ENCODE measurements around the gene SMYD3.

Gene SMYD3

DNA sequence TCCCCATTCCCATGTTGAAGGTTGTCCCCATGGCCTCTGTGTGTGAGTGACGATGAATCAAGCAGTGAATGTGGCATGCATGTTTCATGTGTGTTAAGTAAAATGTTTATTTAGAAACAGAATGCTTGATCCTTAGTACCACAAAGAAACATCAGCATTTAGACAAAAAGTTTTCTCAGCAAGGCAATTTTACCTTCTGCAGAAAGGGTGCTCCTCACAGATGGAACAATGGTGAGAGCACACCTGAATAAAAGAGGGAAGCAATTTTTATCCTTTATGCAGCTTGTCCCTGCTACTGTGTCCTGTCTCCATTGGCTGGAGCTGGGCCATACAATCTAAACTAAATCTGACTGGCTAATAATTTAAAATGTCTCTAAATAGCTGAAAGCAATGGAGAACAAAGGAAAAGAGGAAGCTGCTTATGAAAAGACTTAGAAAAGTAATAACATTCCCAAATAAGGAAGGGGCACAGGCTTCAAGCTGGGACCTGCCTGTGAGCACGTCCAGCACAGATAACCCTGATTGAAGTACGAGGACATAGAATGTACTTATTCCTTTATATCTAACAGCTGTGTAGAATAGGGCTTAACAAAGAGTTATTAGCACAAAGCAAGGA, 8.4 kb upstream of the SMYD3 start:
- DNase-seq, result no peak

- DNase-seq, result no peak
Observed at GRCh38 chr1:246513619-246514343, 6.7 kb upstream of the SMYD3 start.

DNA sequence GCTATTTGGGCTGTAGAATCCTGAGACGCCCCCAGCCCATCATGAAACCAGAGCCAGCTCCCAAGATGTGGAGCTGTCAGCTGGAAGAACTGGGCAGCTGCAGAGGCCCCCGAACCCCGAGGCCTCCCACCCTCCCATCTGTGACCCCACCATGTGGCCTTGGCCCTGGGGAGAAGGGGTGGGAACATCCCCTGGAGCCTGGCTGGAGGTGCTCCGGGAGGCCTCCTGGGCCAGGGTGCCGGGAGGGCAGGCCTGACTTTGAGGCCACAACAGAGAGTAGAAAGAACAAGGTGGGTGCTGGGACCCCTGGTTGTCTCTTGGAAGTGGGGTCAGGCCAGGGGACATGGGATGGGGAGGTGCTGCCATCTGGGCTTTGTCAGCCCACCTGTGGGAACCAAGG, 6.0 kb upstream of the SMYD3 start:
- no peak for DNase-seq

DNA sequence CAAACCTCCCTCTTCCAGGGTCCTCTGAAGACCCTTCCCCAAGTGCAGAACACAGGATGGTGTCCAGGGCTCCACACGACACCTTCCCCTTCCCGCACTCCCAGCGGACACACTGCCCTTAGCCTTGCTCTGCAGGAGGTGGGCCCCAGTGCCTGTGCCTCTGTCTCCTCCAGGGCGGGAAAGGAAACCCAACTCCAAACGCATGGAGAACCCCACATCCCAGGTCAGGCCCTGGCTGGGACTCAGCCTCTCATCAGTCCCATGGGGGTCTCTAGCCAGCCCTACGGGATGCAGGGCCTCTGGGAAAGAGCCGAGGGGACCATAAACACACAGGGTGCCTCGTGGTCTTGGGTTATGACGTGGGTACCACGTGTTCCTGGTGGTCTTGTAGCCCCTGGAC, 5.6 kb upstream of the SMYD3 start:
- no peak for DNase-seq

- DNase-seq, result no peak
Observed at GRCh38 chr1:246512230-246512629, 5.2 kb upstream of the SMYD3 start.

DNA sequence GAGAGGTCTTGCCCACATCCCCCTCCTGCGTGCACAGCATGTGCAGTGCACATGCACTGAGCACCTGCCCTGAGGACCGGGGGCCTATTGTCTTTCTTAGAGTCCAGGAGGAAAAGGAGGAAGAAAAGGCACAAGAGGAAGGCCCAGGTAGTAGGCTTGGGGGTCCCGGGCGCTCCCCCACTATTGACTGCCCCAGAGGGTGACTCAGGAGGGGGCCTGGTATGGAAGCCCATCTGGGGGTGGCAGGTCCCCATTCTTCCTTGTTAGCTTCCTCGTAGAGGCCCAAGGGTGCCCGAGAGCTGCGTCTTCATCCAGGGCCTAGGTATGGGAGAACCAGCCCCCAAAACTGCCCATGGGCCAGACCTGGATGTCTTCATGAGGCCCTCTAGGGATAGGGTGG, 4.1 kb upstream of the SMYD3 start:
- DNase-seq, result no peak

DNA sequence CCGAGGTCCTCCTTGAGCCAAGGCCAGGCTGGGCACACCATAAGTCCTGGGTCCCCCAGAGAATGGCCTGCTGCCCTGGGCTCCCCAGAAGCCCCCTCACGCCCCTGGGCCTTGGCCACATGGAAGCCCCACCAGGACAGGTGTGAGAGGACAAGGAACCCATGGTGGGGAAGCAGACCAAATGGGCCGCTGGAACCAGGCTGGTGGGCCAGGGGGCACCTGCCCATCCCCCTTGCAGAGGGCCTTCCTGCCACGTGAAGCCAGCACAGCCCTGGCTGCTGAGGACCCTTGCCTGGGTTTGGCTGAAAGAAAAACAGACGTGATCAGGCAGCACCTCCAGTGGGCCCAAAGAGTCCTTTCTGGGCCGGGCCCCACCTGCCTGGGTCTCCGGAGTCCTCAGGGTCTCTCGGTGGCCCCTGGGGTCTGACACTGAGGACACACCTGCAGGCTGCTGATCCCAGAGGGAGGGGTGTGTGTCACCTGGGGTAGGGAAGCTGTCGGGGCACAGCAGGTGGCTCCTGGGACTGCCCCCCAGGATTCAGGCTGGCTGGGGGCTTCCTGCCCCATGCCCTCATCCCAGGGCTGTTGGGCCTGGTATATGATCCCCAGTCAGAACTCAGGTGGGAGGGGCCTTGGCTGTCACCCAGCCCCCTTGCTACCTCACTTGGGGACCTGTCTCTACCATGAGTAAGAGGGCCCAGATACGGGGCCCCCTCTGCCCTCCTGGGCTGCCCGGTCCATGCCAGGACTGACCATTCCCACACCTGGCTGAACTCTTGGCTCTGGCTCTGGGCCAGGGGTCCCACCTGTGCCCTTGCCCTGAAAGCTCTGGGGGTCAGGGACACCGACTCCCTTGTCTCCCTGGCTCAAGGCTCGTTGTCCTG, 3.3 kb upstream of the SMYD3 start:
- no peak for DNase-seq

GRCh38 chr1:246508897-246509688, 2.0 kb upstream of the SMYD3 start:
- no peak for DNase-seq

- peak; percentile 36 for DNase-seq
Observed at GRCh38 chr1:246506367-246506673, 759 bp downstream of the SMYD3 start.

- DNase-seq, result no peak
Observed at GRCh38 chr1:246503341-246503740, 3.7 kb downstream of the SMYD3 start.

GRCh38 chr1:246497331-246497915, 9.7 kb downstream of the SMYD3 start:
- DNase-seq, result no peak

GRCh38 chr1:246492611-246493245, 14.4 kb downstream of the SMYD3 start:
- DNase-seq, result peak; percentile 68

DNA sequence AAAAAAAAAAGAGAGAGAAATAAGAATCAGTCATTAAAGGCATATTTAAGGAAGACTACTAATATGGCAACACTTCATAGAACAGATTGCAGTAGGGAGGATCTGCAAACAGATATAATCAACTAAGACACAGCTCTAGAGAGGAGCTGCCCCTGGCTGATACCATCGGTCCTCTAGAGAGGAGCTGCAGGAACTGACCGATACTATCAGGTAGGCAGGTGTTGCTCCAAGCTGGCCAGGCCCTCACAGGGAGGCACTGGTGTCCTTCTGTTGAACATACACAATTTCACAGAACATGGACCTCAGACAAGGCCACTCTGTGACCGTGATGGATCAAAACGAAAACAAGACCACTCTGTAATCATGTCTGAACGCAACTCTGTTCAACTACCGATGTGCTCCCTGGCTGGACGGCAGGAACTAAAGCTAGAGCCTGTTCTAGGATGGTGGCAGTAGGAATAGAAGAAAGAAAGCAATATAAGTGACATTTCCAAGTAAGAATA, 15.5 kb downstream of the SMYD3 start:
- DNase-seq, result no peak

DNA sequence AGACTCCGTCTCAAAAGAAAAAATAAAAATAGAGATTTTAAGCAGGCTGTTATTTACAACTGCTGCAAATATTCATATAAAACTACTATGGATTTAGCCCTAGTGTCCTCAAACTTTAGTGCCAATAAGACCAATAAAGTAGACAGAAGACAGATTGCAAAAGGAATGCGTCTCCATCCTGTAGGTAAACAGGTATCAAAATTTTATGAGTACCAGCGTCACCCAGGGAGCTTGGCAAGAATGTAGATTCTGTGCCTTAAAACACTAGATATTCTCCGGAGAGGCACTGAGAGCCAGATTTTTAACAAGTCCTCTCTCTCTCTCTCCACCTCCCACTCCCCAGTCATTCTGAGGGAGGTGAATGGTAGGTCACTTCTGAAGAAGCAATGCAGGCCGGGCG, 18.4 kb downstream of the SMYD3 start:
- DNase-seq, result no peak

GRCh38 chr1:246483569-246483933, 23.5 kb downstream of the SMYD3 start:
- DNase-seq, result no peak

DNA sequence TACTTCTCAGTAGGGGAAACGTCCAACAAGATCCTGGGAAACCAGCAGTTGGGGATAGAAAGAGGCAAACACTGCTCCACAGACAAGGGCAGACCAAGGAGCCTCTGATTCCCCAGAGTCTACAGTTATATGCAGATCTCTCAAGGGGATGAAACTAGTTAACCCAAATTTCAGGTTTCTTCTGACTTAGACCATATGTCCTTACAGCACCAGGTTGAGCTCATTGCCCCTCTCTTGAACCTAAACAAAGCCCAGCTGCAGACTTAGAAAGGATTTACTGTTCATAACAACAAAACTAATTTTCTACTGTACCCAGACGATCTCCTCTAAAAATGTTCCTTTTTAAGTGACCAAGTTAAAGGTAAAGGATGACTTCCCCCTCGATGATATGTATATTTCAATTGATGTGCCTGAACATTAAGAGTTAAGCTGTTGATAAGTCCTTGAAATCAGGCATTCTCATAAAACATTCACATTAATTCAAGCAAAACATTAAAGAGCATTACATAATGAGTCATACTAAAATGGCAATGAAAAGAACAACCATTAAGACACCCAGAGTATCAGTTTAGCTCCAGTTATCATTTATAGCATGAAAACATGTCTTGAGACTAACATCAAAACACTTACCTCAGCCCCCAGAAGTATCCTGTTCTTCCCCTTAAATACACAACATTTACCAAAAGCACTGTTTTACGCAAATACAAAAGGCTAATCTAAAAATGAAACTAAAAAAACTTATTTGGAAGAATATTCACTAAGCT, 24.1 kb downstream of the SMYD3 start:
- DNase-seq, result no peak

DNA sequence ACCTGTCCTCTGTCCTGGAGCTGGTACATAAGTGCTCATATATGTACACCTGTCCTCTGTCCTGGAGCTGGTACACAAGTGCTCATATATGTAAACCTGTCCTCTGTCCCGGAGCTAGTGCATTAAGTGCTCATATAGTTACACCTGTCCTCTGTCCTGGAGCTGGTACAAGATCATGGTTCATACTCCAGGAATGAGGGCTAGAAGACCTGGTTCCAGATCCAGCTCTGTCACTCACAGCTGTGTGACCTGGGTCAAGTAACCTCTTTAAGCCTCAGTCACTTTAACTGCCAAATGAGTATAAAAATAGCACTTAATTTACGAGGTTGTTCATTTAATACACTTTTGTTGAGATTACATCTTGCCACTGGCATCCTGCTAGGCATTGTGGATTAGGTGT, 28.0 kb downstream of the SMYD3 start:
- no peak for DNase-seq

- DNase-seq, result no peak
Observed at GRCh38 chr1:246477634-246478033, 29.4 kb downstream of the SMYD3 start.

- DNase-seq, result no peak
Observed at GRCh38 chr1:246476771-246477170, 30.3 kb downstream of the SMYD3 start.

DNA sequence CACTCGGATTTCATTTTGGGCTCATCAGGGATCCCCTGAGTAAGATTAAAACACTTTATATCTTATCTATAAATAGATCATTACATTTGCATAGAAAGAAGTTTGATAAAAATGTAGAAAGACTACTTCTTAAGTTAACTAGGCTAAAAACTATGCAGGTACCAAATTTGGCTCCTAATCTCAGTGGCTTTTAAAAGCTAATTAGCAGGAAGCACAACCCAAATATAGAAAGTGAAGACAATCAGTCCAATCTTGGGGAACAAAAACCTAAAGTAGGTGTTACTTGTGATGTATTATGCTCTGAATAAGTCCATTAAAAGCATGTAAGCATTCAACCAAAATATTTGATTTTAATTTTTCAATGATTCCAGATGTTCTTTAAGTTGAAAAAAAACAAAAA, 35.4 kb downstream of the SMYD3 start:
- DNase-seq, result no peak

- no peak for DNase-seq
Observed at GRCh38 chr1:246470585-246470984, 36.5 kb downstream of the SMYD3 start.

Data from stimulated activated CD8-positive, alpha-beta memory T cell treated with anti-CD3 and anti-CD28 coated beads, Interleukin-4, amount 100 ng/mL, for 48 hours (primary cell).